Natural killer cell (primary cell): Measurements from ENCODE around the gene NPAS3. TPM values are rescaled to one million over a fixed set of nuclear protein-coding genes. Genes with fewer than 3 reads are reported as not detected.

Experiments
- ATAC-seq, 3 donors: fragments of 150-1000 bp in 2 of 3; fragments of 200-7000 bp in 1 of 3; cut with Tn5 transposase; 1 replicate in 1 of 3; 2 replicates in 2 of 3; pipeline ENCODE4 v1.10.0; 2021; ENCODE audit warnings: mild to moderate bottlenecking in 2 of 3, moderate library complexity in 2 of 3
- DNase-seq, 2 donors: peaks; one replicate each; pipeline versions ENCODE4 v3.0.0 to v3.0.0-alpha.2; 2013 to 2021; ENCODE audit warnings: mixed read lengths in 1 of 2
- H3K27ac ChIP-seq: one replicate; pipeline ENCODE4 v1.5.1; 2013; ENCODE audit warnings: mild to moderate bottlenecking, low read length
- H3K27me3 ChIP-seq: one replicate; pipeline ENCODE4 v1.6.1; 2013; ENCODE audit warnings: low read length; ENCODE audit not compliant: control insufficient read depth, insufficient read depth
- H3K36me3 ChIP-seq: one replicate; pipeline ENCODE4 v1.6.1; 2013; ENCODE audit warnings: low read length; ENCODE audit not compliant: control insufficient read depth, insufficient read depth
- H3K4me1 ChIP-seq: one replicate; pipeline ENCODE4 v1.6.1; 2013; ENCODE audit warnings: low read length; ENCODE audit not compliant: control insufficient read depth, insufficient read depth
- H3K4me3 ChIP-seq: one replicate; pipeline ENCODE4 v1.5.1; 2013; ENCODE audit warnings: low read length
- H3K9me3 ChIP-seq: one replicate; pipeline ENCODE4 v1.6.1; 2013; ENCODE audit warnings: low read length; ENCODE audit not compliant: control insufficient read depth, insufficient read depth
- H3K27ac Mint-ChIP-seq, 2 donors: one replicate each; pipeline ENCODE4 v1.8.0; 2022; ENCODE audit warnings: mild to moderate bottlenecking in 2 of 2, mixed read lengths in 2 of 2, moderate library complexity in 1 of 2
- H3K27me3 Mint-ChIP-seq, 2 donors: one replicate each; pipeline ENCODE4 v1.8.0; 2022; ENCODE audit warnings: low read depth in 2 of 2, mixed read lengths in 2 of 2
- H3K36me3 Mint-ChIP-seq: one replicate; pipeline ENCODE4 v1.8.0; 2022; ENCODE audit warnings: mixed read lengths
- H3K4me1 Mint-ChIP-seq, 2 donors: one replicate each; pipeline ENCODE4 v1.8.0; 2022; ENCODE audit warnings: mixed read lengths in 2 of 2
- H3K4me3 Mint-ChIP-seq: one replicate; pipeline ENCODE4 v1.8.0; 2022; ENCODE audit warnings: mild to moderate bottlenecking, moderate library complexity, mixed read lengths
- H3K9me3 Mint-ChIP-seq, 2 donors: one replicate each; pipeline ENCODE4 v1.8.0; 2022; ENCODE audit warnings: mixed read lengths in 2 of 2
- CTCF ChIP-seq: fragments of 200-600 bp; IDR thresholded peaks from one replicate; pipeline ENCODE4 v1.8.0; 2022; ENCODE audit warnings: antibody characterized with exemption
- WGBS: methylation state at CpG from one replicate; pipeline ENCODE4 v1.1.7; 2013; ENCODE audit warnings: missing lambda C conversion rate; ENCODE audit not compliant: insufficient coverage; 5-methylcytosine and 5-hydroxymethylcytosine counted together
- intact Hi-C: fragments of 100-400 bp; cut with micrococcal nuclease; formaldehyde crosslinking; loops from one replicate; pipeline ENCODE4 v1.14.2; 2022
- total RNA-seq, 4 donors: library from RNA; stranded (reverse); fragments of 120-200 nt in 1 of 4; gene quantifications; one replicate each; pipeline versions ENCODE4 v1.2.3 to v1.2.4, GENCODE V29; 2013 to 2022

The NPAS3 gene
- total RNA-seq, 3 donors from 2014 or later (not counting 1 experiment from before 2014, with no cell fraction given), result not detected

GRCh38 chr14:33480071-33480886, 541.6 kb downstream of the NPAS3 start:
- no peak for ATAC-seq
- 73% methylated on average over 3 of the region's 9 CpGs for WGBS
- Histone ChIP-seq H3K36me3 (no peaks in the 10 kb centered on the region), H3K4me1 (no peaks in the 10 kb centered on the region), H3K27me3 (no peaks in the 10 kb centered on the region), H3K9me3 (peaks cover 2% of the 10 kb centered on the region), H3K4me3 (no peak overlapping the region), H3K27ac (no peak overlapping the region)
- Mint-ChIP-seq H3K4me1 (peaks cover 0 to 6% of the 10 kb centered on the region in 2 donors), H3K27me3 (no peaks in the 10 kb centered on the region), H3K36me3 (no peaks in the 10 kb centered on the region), H3K27ac (no peak overlapping the region), H3K9me3 (peaks cover 0 to 4% of the 10 kb centered on the region in 2 donors), H3K4me3 (no peak overlapping the region)
- TF ChIP-seq CTCF, result no peak
- intact Hi-C loops, result no loop called here
- DNase-seq, result no peak

- no peaks in the 10 kb centered on the region for H3K4me1 ChIP-seq
- H3K36me3 ChIP-seq, result no peaks in the 10 kb centered on the region
- no peak for DNase-seq
- H3K9me3 ChIP-seq, result no peaks in the 10 kb centered on the region
- H3K4me3 ChIP-seq, result no peak overlapping the region
- WGBS, result 94% methylated on average over 3 of the region's 3 CpGs
- no peak for TF ChIP-seq CTCF
- H3K27ac ChIP-seq, result no peak overlapping the region
- no peaks in the 10 kb centered on the region for H3K27me3 Mint-ChIP-seq
- no peaks in the 10 kb centered on the region for H3K36me3 Mint-ChIP-seq
- no peak overlapping the region for H3K4me3 Mint-ChIP-seq
- H3K27me3 ChIP-seq, result no peaks in the 10 kb centered on the region
- no peak for ATAC-seq
- H3K4me1 Mint-ChIP-seq, result peaks cover 0 to 6% of the 10 kb centered on the region in 2 donors
- intact Hi-C loops, result no loop called here
- H3K27ac Mint-ChIP-seq, result no peak overlapping the region
- peaks cover 0 to 4% of the 10 kb centered on the region in 2 donors for H3K9me3 Mint-ChIP-seq
Observed at GRCh38 chr14:33480887-33481184, 542.2 kb downstream of the NPAS3 start.

GRCh38 chr14:33483110-33483509, 544.4 kb downstream of the NPAS3 start:
- H3K27me3 Mint-ChIP-seq, result no peaks in the 10 kb centered on the region
- Histone ChIP-seq H3K27ac (no peak overlapping the region), H3K27me3 (no peaks in the 10 kb centered on the region), H3K4me1 (no peaks in the 10 kb centered on the region), H3K4me3 (no peak overlapping the region), H3K9me3 (no peaks in the 10 kb centered on the region), H3K36me3 (no peaks in the 10 kb centered on the region)
- H3K9me3 Mint-ChIP-seq, result peaks cover 3 to 4% of the 10 kb centered on the region in 2 donors
- ATAC-seq, result no peak
- no peak for TF ChIP-seq CTCF
- WGBS, result 79% methylated on average over 6 of the region's 6 CpGs
- no peaks in the 10 kb centered on the region for H3K36me3 Mint-ChIP-seq
- intact Hi-C loops, result no loop called here
- no peak overlapping the region for H3K4me3 Mint-ChIP-seq
- H3K27ac Mint-ChIP-seq, result no peak overlapping the region
- DNase-seq, result no peak
- peaks cover 0 to 6% of the 10 kb centered on the region in 2 donors for H3K4me1 Mint-ChIP-seq

GRCh38 chr14:33483541-33483940, 544.9 kb downstream of the NPAS3 start:
- H3K36me3 ChIP-seq, result no peaks in the 10 kb centered on the region
- ATAC-seq (no peak), DNase-seq (no peak)
- Mint-ChIP-seq H3K27me3 (no peaks in the 10 kb centered on the region), H3K4me3 (no peak overlapping the region), H3K27ac (no peak overlapping the region), H3K4me1 (peaks cover 0 to 6% of the 10 kb centered on the region in 2 donors), H3K9me3 (peaks cover 3 to 4% of the 10 kb centered on the region in 2 donors), H3K36me3 (no peaks in the 10 kb centered on the region)
- H3K4me1 ChIP-seq, result no peaks in the 10 kb centered on the region
- no peak overlapping the region for H3K4me3 ChIP-seq
- whole genome bisulfite sequencing, result 77% methylated on average over 3 of the region's 4 CpGs
- H3K27ac ChIP-seq, result no peak overlapping the region
- H3K9me3 ChIP-seq, result no peaks in the 10 kb centered on the region
- TF ChIP-seq CTCF, result no peak
- H3K27me3 ChIP-seq, result no peaks in the 10 kb centered on the region
- intact Hi-C loops, result no loop called here
